PC-9 (cell line): ENCODE measurements around the gene FBN3.

Experiments used
- EZH2 ChIP-seq: fragments of 200-600 bp; sonication (generic); IDR thresholded peaks from 2 replicates; pipeline ENCODE4 v1.8.0; 2017; ENCODE audit warnings: antibody characterized with exemption, low read depth
- TF ChIP-seq, protein P1 (sequence below): fragments of 200-600 bp; sonication (generic); conservative IDR thresholded peaks from 2 replicates; pipeline ENCODE4 v1.6.1; 2017; ENCODE audit warnings: mixed run types, antibody characterized with exemption, mild to moderate bottlenecking, moderate library complexity

DNA sequence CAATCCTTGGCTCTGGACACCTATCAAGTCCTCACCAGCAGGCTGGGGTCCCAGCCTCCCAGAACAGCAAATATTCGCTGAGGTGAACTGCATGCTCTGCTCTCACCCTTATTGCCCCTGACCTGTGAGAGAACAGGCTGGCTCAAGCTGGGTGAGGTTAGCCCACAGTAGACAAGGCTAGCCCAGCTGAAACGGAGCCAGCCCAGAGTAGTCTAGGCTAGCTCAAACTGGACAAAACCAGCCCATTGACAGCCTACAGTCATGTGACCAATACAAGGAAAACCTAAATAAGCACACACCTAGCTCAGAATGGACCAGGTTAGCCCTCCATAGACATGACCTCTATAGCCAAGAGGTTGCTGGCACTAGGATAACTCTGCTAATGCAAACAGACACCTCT lies 58.4 kb downstream of the FBN3 start:
- TF ChIP-seq, protein P1, sequence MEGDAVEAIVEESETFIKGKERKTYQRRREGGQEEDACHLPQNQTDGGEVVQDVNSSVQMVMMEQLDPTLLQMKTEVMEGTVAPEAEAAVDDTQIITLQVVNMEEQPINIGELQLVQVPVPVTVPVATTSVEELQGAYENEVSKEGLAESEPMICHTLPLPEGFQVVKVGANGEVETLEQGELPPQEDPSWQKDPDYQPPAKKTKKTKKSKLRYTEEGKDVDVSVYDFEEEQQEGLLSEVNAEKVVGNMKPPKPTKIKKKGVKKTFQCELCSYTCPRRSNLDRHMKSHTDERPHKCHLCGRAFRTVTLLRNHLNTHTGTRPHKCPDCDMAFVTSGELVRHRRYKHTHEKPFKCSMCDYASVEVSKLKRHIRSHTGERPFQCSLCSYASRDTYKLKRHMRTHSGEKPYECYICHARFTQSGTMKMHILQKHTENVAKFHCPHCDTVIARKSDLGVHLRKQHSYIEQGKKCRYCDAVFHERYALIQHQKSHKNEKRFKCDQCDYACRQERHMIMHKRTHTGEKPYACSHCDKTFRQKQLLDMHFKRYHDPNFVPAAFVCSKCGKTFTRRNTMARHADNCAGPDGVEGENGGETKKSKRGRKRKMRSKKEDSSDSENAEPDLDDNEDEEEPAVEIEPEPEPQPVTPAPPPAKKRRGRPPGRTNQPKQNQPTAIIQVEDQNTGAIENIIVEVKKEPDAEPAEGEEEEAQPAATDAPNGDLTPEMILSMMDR, result no peak
- TF ChIP-seq EZH2, result no peak
